Gastroesophageal sphincter (tissue), 4 donors: ENCODE results near the gene UPF2. TPM values are rescaled to one million over a fixed set of nuclear protein-coding genes. Genes with fewer than 3 reads are reported as not detected.

ENCODE experiments used
- ATAC-seq: fragments of 150-250 bp; one replicate; pipeline ENCODE4 v1.9.1; 2016; ENCODE audit warnings: mild to moderate bottlenecking, moderate library complexity
- H3K27ac ChIP-seq, 4 donors: fragments of 200-600 bp; sonication (generic) in 3 of 4; 1 replicate in 3 of 4; 2 replicates in 1 of 4; pipeline ENCODE4 v1.5.1; 2016 to 2019
- H3K27me3 ChIP-seq: fragments of 200-600 bp; sonication (generic); one replicate; pipeline ENCODE4 v1.5.1; 2019
- H3K36me3 ChIP-seq, 2 donors: fragments of 200-600 bp; sonication (generic); one replicate each; pipeline ENCODE4 v1.5.1; 2019; ENCODE audit warnings: control low read depth in 1 of 2
- H3K4me1 ChIP-seq, 3 donors: fragments of 200-600 bp; sonication (generic); 1 replicate in 2 of 3; 2 replicates in 1 of 3; pipeline ENCODE4 v1.5.1; 2016 to 2019; ENCODE audit warnings: control low read depth in 2 of 3
- H3K4me3 ChIP-seq, 2 donors: fragments of 200-600 bp; sonication (generic); one replicate each; pipeline ENCODE4 v1.5.1; 2019; ENCODE audit warnings: mild to moderate bottlenecking in 1 of 2, moderate library complexity in 1 of 2
- H3K9me3 ChIP-seq, 3 donors: fragments of 200-600 bp; sonication (generic); one replicate each; pipeline ENCODE4 v1.5.1; 2017 to 2019; ENCODE audit warnings: control low read depth in 2 of 3
- EP300 ChIP-seq: sonication (generic); formaldehyde crosslinking; IDR thresholded peaks from one replicate; pipeline ENCODE4 v1.6.1; 2017; ENCODE audit warnings: antibody characterized with exemption, mild to moderate bottlenecking
- POLR2A ChIP-seq, 2 donors: fragments of 450-650 bp; IDR thresholded peaks; one replicate each; pipeline ENCODE4 v1.6.1; 2017; ENCODE audit warnings: antibody characterized with exemption in 2 of 2, mild to moderate bottlenecking in 2 of 2, moderate library complexity in 1 of 2
- POLR2AphosphoS5 ChIP-seq: sonication (generic); formaldehyde crosslinking; IDR thresholded peaks from one replicate; pipeline ENCODE4 v1.6.1; 2017; ENCODE audit warnings: antibody characterized with exemption
- WGBS, 2 donors: methylation state at CpG; one replicate each; pipeline ENCODE4 v1.1.5; 2018; ENCODE audit warnings: low coverage in 1 of 2; 5-methylcytosine and 5-hydroxymethylcytosine counted together
- total RNA-seq, 4 donors: library from RNA; depleted of rRNA; stranded (reverse); fragments of >200 nt; gene quantifications; one replicate each; pipeline ENCODE4 v1.1.0, GENCODE V29; 2016
- TF ChIP-seq, protein P1 (sequence below), 4 experiments: fragments of 200-600 bp in 2 of 4; fragments of 450-650 bp in 2 of 4; sonication (generic) in 1 of 4; IDR thresholded peaks; one replicate each; pipeline ENCODE4 v1.5.1; 2017 to 2019; ENCODE audit warnings: antibody characterized with exemption in 4 of 4, mild to moderate bottlenecking in 2 of 4, moderate library complexity in 2 of 4

UPF2 gene
- total RNA-seq, 4 donors from 2014 or later: 23.8 to 40.9 (median 35.0) TPM

DNA sequence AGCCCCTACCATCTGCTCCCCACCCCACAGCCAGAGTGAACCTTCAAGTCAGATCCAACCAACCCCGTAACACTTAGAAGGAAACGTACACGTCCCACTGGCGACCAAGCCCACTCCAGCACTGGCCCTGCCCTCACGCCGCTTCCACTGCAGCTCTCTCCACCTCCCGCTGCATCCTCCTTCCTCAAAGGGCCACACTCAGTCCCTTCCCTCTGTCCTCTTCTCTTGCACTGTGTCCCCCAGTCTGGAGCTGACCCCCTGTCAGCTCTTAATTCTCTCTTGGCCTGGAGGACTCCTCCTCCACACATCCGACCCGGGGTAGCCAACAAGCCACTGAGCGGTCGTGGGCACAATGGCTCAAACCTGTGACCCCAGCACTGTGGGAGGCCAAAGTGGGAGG is 133.6 kb downstream of the UPF2 start:
- no peak for ATAC-seq
- no peak for TF ChIP-seq POLR2A (IDR thresholded peaks at IDR 0.05)
- TF ChIP-seq, protein P1, sequence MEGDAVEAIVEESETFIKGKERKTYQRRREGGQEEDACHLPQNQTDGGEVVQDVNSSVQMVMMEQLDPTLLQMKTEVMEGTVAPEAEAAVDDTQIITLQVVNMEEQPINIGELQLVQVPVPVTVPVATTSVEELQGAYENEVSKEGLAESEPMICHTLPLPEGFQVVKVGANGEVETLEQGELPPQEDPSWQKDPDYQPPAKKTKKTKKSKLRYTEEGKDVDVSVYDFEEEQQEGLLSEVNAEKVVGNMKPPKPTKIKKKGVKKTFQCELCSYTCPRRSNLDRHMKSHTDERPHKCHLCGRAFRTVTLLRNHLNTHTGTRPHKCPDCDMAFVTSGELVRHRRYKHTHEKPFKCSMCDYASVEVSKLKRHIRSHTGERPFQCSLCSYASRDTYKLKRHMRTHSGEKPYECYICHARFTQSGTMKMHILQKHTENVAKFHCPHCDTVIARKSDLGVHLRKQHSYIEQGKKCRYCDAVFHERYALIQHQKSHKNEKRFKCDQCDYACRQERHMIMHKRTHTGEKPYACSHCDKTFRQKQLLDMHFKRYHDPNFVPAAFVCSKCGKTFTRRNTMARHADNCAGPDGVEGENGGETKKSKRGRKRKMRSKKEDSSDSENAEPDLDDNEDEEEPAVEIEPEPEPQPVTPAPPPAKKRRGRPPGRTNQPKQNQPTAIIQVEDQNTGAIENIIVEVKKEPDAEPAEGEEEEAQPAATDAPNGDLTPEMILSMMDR (IDR thresholded peaks at IDR 0.05): no peak
- H3K9me3 ChIP-seq: no peaks in the 10 kb centered on the region
- H3K4me1 ChIP-seq: no peaks in the 10 kb centered on the region
- WGBS, 2 donors: 97 to 100% methylated on average over 5 to 10 of the region's 11 CpGs
- no peaks in the 10 kb centered on the region for H3K36me3 ChIP-seq
- H3K27ac ChIP-seq: no peak overlapping the region
- no peak overlapping the region for H3K4me3 ChIP-seq
- no peaks in the 10 kb centered on the region for H3K27me3 ChIP-seq

DNA sequence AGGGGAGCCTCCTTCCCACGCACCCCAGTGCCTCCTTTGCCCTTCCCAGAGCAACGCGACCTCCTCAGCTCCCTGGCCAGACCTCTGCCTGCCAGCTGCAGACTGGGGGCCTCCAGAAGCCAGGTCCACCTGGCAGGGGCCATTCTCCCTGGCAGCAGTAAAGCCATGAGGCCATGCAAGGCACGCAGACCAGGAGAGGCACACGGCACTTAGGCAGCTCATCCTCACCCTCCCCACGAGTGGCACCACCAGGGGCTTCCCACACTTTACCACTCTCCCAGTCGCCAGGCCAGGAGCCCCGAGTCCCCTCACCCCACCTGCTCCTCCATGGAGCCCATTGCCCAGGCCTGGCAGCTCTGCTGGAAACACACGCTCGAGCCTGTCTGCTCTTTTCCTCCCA is 134.1 kb downstream of the UPF2 start:
- no peak overlapping the region for H3K27ac ChIP-seq
- H3K36me3 ChIP-seq: no peaks in the 10 kb centered on the region
- WGBS, 2 donors: 80% methylated on average over 1 to 2 of the region's 10 CpGs
- no peaks in the 10 kb centered on the region for H3K9me3 ChIP-seq
- no peaks in the 10 kb centered on the region for H3K4me1 ChIP-seq
- TF ChIP-seq, protein P1 (IDR thresholded peaks at IDR 0.05): no peak
- TF ChIP-seq EP300: no peak
- TF ChIP-seq POLR2AphosphoS5: no peak
- no peak for TF ChIP-seq POLR2A (IDR thresholded peaks at IDR 0.05)
- H3K27me3 ChIP-seq: no peaks in the 10 kb centered on the region
- H3K4me3 ChIP-seq: no peak overlapping the region
- ATAC-seq: no peak

DNA sequence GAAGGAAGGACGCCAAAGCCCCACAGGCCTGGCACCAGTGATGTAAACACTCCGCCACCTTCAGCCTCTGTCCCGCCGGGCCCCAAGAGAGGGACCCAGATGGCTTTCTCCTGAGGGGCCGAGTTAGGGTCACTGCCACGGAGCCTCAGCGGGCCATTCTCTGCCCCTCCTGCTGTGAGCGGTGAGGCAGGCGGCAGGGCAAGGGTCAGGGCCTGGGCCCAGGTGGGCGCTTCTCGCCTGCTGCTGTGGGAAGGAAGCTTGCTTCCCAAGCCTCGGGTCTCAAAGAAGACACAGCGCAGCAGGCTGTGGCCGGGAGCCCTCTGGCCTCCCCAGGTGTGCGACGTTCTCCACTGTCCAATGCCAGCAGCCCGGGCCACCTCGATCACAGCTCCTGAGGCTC is 134.7 kb downstream of the UPF2 start:
- TF ChIP-seq EP300 (no peak), POLR2A (IDR thresholded peaks at IDR 0.05) (no peak), POLR2AphosphoS5 (no peak)
- TF ChIP-seq, protein P1 (IDR thresholded peaks at IDR 0.05): no peak
- Histone ChIP-seq H3K36me3 (no peaks in the 10 kb centered on the region), H3K27me3 (no peaks in the 10 kb centered on the region), H3K4me1 (no peaks in the 10 kb centered on the region), H3K4me3 (no peak overlapping the region), H3K27ac (no peak overlapping the region), H3K9me3 (no peaks in the 10 kb centered on the region)
- no CpG with 5 or more reads among the region's 18 CpGs for WGBS, 2 donors
- no peak for ATAC-seq

DNA sequence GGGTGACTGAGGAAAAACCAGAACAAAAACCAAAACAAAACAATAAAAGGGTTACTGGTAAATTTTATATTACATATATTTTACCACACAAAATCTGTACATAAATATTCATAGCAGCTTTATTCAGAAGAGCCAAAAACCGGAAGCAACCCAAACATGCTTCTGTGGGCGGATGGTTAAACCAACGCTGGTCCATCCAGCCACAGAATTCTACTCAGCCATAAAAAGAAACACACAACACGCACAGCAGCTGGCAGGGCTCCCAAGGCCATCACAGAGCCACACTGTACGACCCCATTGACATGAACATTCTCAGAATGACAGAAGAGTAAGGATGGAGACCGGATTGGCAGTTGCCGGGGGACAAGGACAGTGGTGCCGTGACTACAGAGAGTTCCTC is 135.9 kb downstream of the UPF2 start:
- H3K27me3 ChIP-seq: peaks cover 5% of the 10 kb centered on the region
- H3K4me1 ChIP-seq: no peaks in the 10 kb centered on the region
- no peaks in the 10 kb centered on the region for H3K36me3 ChIP-seq
- H3K27ac ChIP-seq: no peak overlapping the region
- 89 to 97% methylated on average over 6 of the region's 8 CpGs for WGBS, 2 donors
- ATAC-seq: no peak
- no peak for TF ChIP-seq EP300
- TF ChIP-seq POLR2AphosphoS5: no peak
- TF ChIP-seq, protein P1 (IDR thresholded peaks at IDR 0.05): no peak
- no peak for TF ChIP-seq POLR2A (IDR thresholded peaks at IDR 0.05)
- H3K4me3 ChIP-seq: no peak overlapping the region
- H3K9me3 ChIP-seq: no peaks in the 10 kb centered on the region

DNA sequence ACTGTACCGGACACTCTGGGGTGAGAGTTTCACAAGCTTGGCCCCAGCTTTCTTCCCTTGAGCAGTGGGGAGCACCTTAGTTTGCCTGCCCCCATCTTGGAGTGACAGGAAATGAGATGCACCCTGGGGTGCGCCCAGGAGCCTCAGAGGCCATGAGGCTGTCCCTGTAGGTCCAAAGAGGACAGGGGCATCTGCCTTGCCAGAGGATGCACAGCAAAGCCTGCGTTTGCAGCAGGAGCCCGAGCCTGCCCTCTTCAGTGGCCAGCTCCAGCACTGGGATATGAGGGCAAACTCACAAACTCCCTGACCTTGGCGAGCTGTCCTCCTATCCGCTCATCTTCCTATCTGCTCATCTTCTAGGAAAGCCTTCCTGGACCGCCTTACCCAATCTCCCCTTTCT is 140.0 kb downstream of the UPF2 start:
- TF ChIP-seq POLR2AphosphoS5 (no peak), POLR2A (IDR thresholded peaks at IDR 0.05) (no peak), EP300 (no peak)
- TF ChIP-seq, protein P1 (IDR thresholded peaks at IDR 0.05): no peak
- H3K4me3 ChIP-seq: no peak overlapping the region
- no peaks in the 10 kb centered on the region for H3K4me1 ChIP-seq
- no peak for ATAC-seq
- peaks cover 20% of the 10 kb centered on the region for H3K27me3 ChIP-seq
- 85 to 100% methylated on average over 3 to 5 of the region's 7 CpGs for WGBS, 2 donors
- no peaks in the 10 kb centered on the region for H3K9me3 ChIP-seq
- no peak overlapping the region for H3K27ac ChIP-seq
- no peaks in the 10 kb centered on the region for H3K36me3 ChIP-seq
